ENCODE results near the gene PCTP.

Gene PCTP

GRCh38 chr17:55825213-55825612, 74.4 kb downstream of the PCTP start:
- H3K4me3 ChIP-seq (ENCODE audit: low read length), result no peak overlapping the region
- DNase-seq (ENCODE audit: low read depth, low spot score), result peak; percentile 3
